Right lobe of liver (tissue), 4 donors: ENCODE results near the gene EIF2B2.

Source experiments
- POLR2A ChIP-seq: fragments of 450-650 bp; IDR thresholded peaks from one replicate; pipeline ENCODE4 v1.6.1; 2017; ENCODE audit warnings: antibody characterized with exemption, mild to moderate bottlenecking
- TF ChIP-seq, protein P1 (sequence below), 4 donors: fragments of 200-600 bp in 3 of 4; fragments of 450-650 bp in 1 of 4; IDR thresholded peaks; one replicate each; pipeline versions ENCODE4 v1.5.1 to v1.8.0; 2016 to 2022; ENCODE audit warnings: antibody characterized with exemption in 4 of 4, mild to moderate bottlenecking in 2 of 4
- donor health status: DM: no; HTN: no; CAD: no.
- donor health status: DM: no; HTN: no; CAD: no.
- donor health status: DM: no; HTN: yes; CAD: no.

DNA sequence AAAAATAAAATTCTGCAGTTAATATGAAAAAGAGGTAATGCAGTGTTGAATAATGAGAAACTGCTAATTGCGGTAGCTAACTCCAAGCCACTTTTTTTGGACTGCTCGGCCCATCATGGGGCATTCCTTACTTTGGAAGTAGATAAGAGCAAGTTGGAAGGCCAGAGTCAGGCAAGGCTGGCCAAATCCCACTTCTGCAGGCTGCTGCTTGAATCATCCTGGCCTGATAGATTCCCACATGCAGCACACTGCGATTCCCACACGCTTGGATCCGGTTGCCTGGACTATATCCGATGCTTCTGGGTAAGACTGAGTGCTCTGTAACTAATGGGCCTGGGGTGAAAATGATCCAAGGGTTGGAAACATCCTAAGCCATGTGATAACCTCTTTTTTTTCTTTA, 10.6 kb downstream of the EIF2B2 start:
- TF ChIP-seq, protein P1, sequence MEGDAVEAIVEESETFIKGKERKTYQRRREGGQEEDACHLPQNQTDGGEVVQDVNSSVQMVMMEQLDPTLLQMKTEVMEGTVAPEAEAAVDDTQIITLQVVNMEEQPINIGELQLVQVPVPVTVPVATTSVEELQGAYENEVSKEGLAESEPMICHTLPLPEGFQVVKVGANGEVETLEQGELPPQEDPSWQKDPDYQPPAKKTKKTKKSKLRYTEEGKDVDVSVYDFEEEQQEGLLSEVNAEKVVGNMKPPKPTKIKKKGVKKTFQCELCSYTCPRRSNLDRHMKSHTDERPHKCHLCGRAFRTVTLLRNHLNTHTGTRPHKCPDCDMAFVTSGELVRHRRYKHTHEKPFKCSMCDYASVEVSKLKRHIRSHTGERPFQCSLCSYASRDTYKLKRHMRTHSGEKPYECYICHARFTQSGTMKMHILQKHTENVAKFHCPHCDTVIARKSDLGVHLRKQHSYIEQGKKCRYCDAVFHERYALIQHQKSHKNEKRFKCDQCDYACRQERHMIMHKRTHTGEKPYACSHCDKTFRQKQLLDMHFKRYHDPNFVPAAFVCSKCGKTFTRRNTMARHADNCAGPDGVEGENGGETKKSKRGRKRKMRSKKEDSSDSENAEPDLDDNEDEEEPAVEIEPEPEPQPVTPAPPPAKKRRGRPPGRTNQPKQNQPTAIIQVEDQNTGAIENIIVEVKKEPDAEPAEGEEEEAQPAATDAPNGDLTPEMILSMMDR (IDR thresholded peaks at IDR 0.05), result no peak
- no peak for TF ChIP-seq POLR2A
